ENCODE measurements around the gene TEX29. TPM values are rescaled to one million over a fixed set of nuclear protein-coding genes. Genes with fewer than 3 reads are reported as not detected.

Gene TEX29
- total RNA-seq, 1 donor from 2014 or later = 0.70 TPM

DNA sequence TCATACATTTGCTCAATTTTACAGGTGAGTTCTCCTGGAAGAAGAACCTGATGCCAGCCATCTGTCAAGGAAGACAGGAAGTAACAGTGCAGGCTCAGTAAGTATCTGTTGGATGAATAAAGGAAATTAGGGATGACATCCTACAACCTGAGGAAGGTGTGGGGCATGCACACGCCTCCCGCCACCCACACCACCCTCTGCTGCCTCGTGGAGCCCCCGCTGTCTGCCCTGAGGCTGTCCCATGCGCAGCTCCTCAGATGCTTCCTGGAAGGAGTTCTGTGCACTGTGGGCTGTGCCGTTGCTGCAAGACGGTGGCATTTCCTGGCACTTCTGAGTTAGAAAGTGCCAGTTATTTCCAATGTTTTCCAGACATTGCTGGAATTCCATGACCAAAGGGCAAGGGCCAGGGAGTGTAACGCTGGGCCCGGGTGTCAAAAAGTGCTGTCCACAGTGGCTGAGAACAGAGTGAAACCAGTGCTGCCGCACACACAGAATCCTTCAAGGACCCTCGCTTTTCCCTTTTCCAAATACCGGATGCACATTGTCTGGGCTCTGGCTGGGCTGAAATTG, 4.2 kb upstream of the TEX29 start:
- TF ChIP-seq, protein P1, sequence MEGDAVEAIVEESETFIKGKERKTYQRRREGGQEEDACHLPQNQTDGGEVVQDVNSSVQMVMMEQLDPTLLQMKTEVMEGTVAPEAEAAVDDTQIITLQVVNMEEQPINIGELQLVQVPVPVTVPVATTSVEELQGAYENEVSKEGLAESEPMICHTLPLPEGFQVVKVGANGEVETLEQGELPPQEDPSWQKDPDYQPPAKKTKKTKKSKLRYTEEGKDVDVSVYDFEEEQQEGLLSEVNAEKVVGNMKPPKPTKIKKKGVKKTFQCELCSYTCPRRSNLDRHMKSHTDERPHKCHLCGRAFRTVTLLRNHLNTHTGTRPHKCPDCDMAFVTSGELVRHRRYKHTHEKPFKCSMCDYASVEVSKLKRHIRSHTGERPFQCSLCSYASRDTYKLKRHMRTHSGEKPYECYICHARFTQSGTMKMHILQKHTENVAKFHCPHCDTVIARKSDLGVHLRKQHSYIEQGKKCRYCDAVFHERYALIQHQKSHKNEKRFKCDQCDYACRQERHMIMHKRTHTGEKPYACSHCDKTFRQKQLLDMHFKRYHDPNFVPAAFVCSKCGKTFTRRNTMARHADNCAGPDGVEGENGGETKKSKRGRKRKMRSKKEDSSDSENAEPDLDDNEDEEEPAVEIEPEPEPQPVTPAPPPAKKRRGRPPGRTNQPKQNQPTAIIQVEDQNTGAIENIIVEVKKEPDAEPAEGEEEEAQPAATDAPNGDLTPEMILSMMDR (IDR thresholded peaks at IDR 0.05) = no peak
- Mint-ChIP-seq H3K9me3 (ENCODE audit: low read depth) (no peaks in the 10 kb centered on the region), H3K27ac (ENCODE audit: unreplicated experiment) (peak overlapping the region; percentile 32), H3K27me3 (ENCODE audit: low read depth) (no peaks in the 10 kb centered on the region), H3K4me3 (ENCODE audit: unreplicated experiment) (no peak overlapping the region), H3K36me3 (ENCODE audit: low read depth) (peaks cover 35% of the 10 kb centered on the region), H3K4me1 (ENCODE audit: low read depth) (peaks cover 27% of the 10 kb centered on the region)
- no peak for DNase-seq (ENCODE audit: low spot score)

DNA sequence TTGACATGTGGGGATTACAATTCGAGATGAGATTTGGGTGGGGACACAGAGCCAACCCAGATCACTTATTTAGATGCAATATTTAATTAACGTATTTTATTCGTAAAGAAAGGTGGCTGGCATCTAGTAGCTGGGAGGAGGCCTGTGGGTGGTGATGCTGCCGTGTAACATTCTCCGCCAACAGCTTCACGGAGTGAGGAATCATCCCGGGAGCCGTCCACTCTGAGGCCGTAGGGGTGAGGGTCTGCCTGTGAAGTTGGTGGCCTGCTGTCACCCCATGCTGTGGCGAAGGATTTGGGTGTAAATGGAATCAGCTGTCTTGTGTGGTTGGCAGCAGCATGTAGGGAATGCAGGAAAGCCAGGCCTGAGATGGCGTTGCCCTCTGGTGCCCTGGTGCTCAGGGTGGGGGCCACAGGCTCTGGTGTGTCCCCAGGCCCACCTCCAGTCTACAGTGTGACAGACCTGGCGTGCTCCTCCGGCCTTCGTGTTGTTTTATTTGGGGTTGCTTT, 3.3 kb upstream of the TEX29 start:
- TF ChIP-seq, protein P1 (IDR thresholded peaks at IDR 0.05) = no peak
- Mint-ChIP-seq H3K4me3 (ENCODE audit: unreplicated experiment) (no peak overlapping the region), H3K27ac (ENCODE audit: unreplicated experiment) (no peak overlapping the region), H3K27me3 (ENCODE audit: low read depth) (no peaks in the 10 kb centered on the region), H3K36me3 (ENCODE audit: low read depth) (peaks cover 28% of the 10 kb centered on the region), H3K4me1 (ENCODE audit: low read depth) (peaks cover 27% of the 10 kb centered on the region), H3K9me3 (ENCODE audit: low read depth) (no peaks in the 10 kb centered on the region)
- DNase-seq (ENCODE audit: low spot score) = no peak

DNA sequence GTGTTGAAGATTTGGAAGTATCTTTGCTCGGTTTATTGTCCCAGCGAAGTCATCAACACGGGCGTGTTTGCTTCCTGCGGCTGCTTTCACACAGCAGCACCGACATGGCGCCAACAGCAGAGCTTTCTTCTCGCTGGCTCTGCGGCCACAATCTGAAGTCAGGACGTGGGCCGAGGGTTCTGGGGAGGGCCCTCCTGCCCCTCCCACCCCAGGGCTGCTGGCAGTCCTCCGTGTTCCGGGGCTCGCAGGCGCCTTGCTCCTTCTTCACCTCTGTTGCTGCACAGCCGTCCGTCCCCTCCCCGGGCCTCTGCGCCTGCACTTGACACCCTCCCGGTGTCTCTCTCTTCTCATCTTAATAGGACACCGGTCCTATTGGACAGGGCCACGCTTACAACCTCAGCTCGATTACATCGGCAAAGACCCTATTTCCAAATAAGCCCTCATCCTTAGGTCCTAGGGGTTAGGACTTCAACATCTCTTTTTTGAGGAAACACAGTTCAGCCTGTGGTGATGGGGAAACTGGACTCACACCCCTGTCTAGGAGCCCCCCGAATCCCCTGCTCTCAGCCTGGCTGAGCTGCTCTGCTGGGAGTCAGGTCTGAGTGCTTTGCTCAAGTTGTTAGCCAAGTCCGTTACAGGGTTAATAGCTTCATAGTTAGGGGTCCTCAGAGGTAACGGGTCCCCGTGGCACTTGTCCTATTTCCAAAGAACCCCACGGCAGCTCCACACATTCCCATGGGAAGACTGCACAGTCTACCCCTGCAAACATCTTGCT, 2.7 kb upstream of the TEX29 start:
- H3K4me3 Mint-ChIP-seq (ENCODE audit: unreplicated experiment) = no peak overlapping the region
- peaks cover 25% of the 10 kb centered on the region for H3K36me3 Mint-ChIP-seq (ENCODE audit: low read depth)

DNA sequence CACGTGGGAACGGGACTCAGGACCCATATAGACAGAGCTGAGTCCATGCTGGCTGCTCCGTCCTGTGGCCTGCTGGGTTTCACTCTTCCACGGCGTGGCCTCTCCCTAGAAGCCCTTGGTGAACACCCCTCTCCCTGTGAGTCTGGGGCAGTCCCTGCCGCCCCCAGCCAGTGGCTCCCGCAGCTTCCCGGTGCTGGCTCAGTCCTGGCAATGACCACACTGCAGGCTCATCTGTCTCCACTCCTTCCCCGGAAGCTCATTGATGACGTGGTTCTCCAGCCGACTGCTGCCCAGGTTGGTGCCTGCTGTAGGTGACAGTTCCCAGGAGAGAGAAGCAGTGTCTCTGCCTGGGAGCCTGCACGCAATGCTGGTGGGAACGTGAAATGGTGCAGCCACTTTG, 2.1 kb upstream of the TEX29 start:
- H3K4me1 Mint-ChIP-seq (ENCODE audit: low read depth) = peaks cover 27% of the 10 kb centered on the region
- H3K9me3 Mint-ChIP-seq (ENCODE audit: low read depth) = no peaks in the 10 kb centered on the region
- no peak overlapping the region for H3K4me3 Mint-ChIP-seq (ENCODE audit: unreplicated experiment)
- H3K27ac Mint-ChIP-seq (ENCODE audit: unreplicated experiment) = no peak overlapping the region
- H3K36me3 Mint-ChIP-seq (ENCODE audit: low read depth) = peaks cover 24% of the 10 kb centered on the region
- TF ChIP-seq, protein P1 (IDR thresholded peaks at IDR 0.05) = no peak
- no peak for DNase-seq (ENCODE audit: low spot score)
- no peaks in the 10 kb centered on the region for H3K27me3 Mint-ChIP-seq (ENCODE audit: low read depth)

More for the DNA sequence above, 2.7 kb upstream of the TEX29 start:
- no peak overlapping the region for H3K27ac Mint-ChIP-seq (ENCODE audit: unreplicated experiment)
- no peaks in the 10 kb centered on the region for H3K27me3 Mint-ChIP-seq (ENCODE audit: low read depth)
- TF ChIP-seq, protein P1 (IDR thresholded peaks at IDR 0.05) = no peak
- H3K9me3 Mint-ChIP-seq (ENCODE audit: low read depth) = no peaks in the 10 kb centered on the region
- peaks cover 27% of the 10 kb centered on the region for H3K4me1 Mint-ChIP-seq (ENCODE audit: low read depth)
- DNase-seq (ENCODE audit: low spot score) = no peak

DNA sequence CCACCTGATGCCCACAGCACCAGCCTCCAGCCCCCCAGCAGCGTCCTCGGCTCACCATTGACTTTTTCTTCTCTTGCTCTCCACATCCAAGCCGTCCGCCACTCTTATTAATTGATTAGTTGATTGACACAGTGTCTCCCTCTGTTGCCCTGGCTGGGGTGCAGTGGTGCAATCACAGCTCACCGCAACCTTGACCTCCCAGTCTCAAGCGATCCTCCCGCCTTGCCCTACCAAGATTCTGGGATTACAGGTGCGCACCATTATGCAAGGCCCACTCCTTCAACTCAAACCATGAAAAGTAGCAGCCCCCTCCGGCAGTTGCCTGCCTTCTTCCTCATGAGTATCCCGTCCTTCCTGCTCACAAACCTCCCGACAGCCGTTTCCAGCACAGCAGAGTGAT, 921 bp upstream of the TEX29 start:
- DNase-seq (ENCODE audit: low spot score) = no peak
- H3K36me3 Mint-ChIP-seq (ENCODE audit: low read depth) = peaks cover 22% of the 10 kb centered on the region
- TF ChIP-seq, protein P1 (IDR thresholded peaks at IDR 0.05) = no peak
- H3K27me3 Mint-ChIP-seq (ENCODE audit: low read depth) = no peaks in the 10 kb centered on the region
- H3K27ac Mint-ChIP-seq (ENCODE audit: unreplicated experiment) = no peak overlapping the region
- peaks cover 21% of the 10 kb centered on the region for H3K4me1 Mint-ChIP-seq (ENCODE audit: low read depth)
- no peak overlapping the region for H3K4me3 Mint-ChIP-seq (ENCODE audit: unreplicated experiment)
- H3K9me3 Mint-ChIP-seq (ENCODE audit: low read depth) = no peaks in the 10 kb centered on the region
